Stomach (tissue), 4 donors: ENCODE measurements around the gene DGCR8.

Experiments
- EP300 ChIP-seq: sonication (generic); formaldehyde crosslinking; IDR thresholded peaks from one replicate; pipeline ENCODE4 v1.6.1; 2017; ENCODE audit warnings: antibody characterized with exemption
- POLR2A ChIP-seq, 4 donors: fragments of 450-650 bp; IDR thresholded peaks; one replicate each; pipeline ENCODE4 v1.6.1; 2016; ENCODE audit warnings: antibody characterized with exemption in 4 of 4, control low read depth in 2 of 4, mild to moderate bottlenecking in 1 of 4, moderate library complexity in 1 of 4
- TF ChIP-seq, protein P1 (sequence below), 7 experiments: fragments of 450-650 bp in 4 of 7; fragments of 200-600 bp in 3 of 7; sonication (generic) in 3 of 7; IDR thresholded peaks; one replicate each; pipeline ENCODE4 v1.5.1; 2016 to 2019; ENCODE audit warnings: antibody characterized with exemption in 7 of 7, control low read depth in 2 of 7, mild to moderate bottlenecking in 1 of 7

DNA sequence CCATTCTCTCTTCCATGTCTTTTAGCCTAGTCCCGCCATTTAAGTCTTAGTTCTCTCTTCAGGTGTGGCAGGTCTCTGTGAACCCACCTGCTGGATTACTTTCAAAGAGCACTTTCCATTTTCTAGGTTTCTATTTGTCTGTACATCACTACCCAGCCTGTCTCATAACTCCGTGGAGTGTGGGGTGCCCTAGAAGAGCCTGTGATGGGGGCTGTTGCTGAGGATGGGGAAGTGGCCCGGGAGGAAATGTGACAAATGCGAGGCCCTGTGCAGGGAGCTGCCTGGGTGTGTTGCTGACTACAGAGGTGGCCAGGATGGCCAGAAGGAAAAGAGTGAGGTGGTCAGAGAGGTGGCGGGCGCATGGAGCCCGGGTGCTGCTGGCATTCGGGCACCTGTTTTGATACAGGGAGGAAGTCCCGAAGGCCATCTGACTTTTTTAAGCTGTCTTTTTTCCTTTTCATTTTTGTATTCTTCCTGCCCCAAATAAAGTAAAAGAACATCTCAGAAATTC lies 10.7 kb downstream of the DGCR8 start:
- TF ChIP-seq, protein P1, sequence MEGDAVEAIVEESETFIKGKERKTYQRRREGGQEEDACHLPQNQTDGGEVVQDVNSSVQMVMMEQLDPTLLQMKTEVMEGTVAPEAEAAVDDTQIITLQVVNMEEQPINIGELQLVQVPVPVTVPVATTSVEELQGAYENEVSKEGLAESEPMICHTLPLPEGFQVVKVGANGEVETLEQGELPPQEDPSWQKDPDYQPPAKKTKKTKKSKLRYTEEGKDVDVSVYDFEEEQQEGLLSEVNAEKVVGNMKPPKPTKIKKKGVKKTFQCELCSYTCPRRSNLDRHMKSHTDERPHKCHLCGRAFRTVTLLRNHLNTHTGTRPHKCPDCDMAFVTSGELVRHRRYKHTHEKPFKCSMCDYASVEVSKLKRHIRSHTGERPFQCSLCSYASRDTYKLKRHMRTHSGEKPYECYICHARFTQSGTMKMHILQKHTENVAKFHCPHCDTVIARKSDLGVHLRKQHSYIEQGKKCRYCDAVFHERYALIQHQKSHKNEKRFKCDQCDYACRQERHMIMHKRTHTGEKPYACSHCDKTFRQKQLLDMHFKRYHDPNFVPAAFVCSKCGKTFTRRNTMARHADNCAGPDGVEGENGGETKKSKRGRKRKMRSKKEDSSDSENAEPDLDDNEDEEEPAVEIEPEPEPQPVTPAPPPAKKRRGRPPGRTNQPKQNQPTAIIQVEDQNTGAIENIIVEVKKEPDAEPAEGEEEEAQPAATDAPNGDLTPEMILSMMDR (IDR thresholded peaks at IDR 0.05) = no peak
- no peak for TF ChIP-seq POLR2A (IDR thresholded peaks at IDR 0.05)
- no peak for TF ChIP-seq EP300
